ENCODE results near the gene TXNL1.
"Not testable (repeated sequence)": the region's sequence is repeated elsewhere in the genome, so short reads cannot be mapped to it uniquely, and the experiment has no call there.

The TXNL1 gene

GRCh38 chr18:56638232-56639103, at the start of gene TXNL1:
Gene TXNL1 (minus strand): TSS chr18:56638592. CDS start chr18:56638440, 152 bp downstream.
- peak; percentile 97 to 99 for DNase-seq (ENCODE audit: low read depth in 1 of 2, low spot score in 1 of 2)

GRCh38 chr18:56684277-56684676, 45.9 kb upstream of the TXNL1 start:
- DNase-seq (ENCODE audit: low read depth in 1 of 2, low spot score in 1 of 2): no peak

- DNase-seq (ENCODE audit: low read depth in 1 of 2, low spot score in 1 of 2): no peak
These were observed 40.6 kb upstream of the TXNL1 start for GRCh38 chr18:56678836-56679565.

GRCh38 chr18:56676639-56677038, 38.2 kb upstream of the TXNL1 start:
- no peak for DNase-seq (ENCODE audit: low read depth in 1 of 2, low spot score in 1 of 2)

- no peak for DNase-seq (ENCODE audit: low read depth in 1 of 2, low spot score in 1 of 2)
These were observed 34.6 kb upstream of the TXNL1 start for GRCh38 chr18:56672981-56673380.

GRCh38 chr18:56672391-56672790, 34.0 kb upstream of the TXNL1 start:
- no peak for DNase-seq (ENCODE audit: low read depth in 1 of 2, low spot score in 1 of 2)

GRCh38 chr18:56662902-56663301, 24.5 kb upstream of the TXNL1 start:
- DNase-seq (ENCODE audit: low read depth in 1 of 2, low spot score in 1 of 2): no peak

- no peak for DNase-seq (ENCODE audit: low read depth in 1 of 2, low spot score in 1 of 2)
These were observed 24.1 kb upstream of the TXNL1 start for GRCh38 chr18:56662502-56662901.

- no peak for DNase-seq (ENCODE audit: low read depth in 1 of 2, low spot score in 1 of 2)
These were observed 23.6 kb upstream of the TXNL1 start for GRCh38 chr18:56662063-56662408.

GRCh38 chr18:56661360-56662062, 23.1 kb upstream of the TXNL1 start:
- no peak for DNase-seq (ENCODE audit: low read depth in 1 of 2, low spot score in 1 of 2)

- DNase-seq (ENCODE audit: low read depth in 1 of 2, low spot score in 1 of 2): no peak
These were observed 22.3 kb upstream of the TXNL1 start for GRCh38 chr18:56660655-56661054.

- no peak for DNase-seq (ENCODE audit: low read depth in 1 of 2, low spot score in 1 of 2)
These were observed 20.7 kb upstream of the TXNL1 start for GRCh38 chr18:56659111-56659510.

GRCh38 chr18:56658261-56658660, 19.9 kb upstream of the TXNL1 start:
- DNase-seq (ENCODE audit: low read depth in 1 of 2, low spot score in 1 of 2): no peak

GRCh38 chr18:56654280-56654679, 15.9 kb upstream of the TXNL1 start:
- not testable (repeated sequence) for DNase-seq (ENCODE audit: low read depth in 1 of 2, low spot score in 1 of 2)

- no peak for DNase-seq (ENCODE audit: low read depth in 1 of 2, low spot score in 1 of 2)
These were observed 14.4 kb upstream of the TXNL1 start for GRCh38 chr18:56652802-56653201.

GRCh38 chr18:56651771-56652092, 13.3 kb upstream of the TXNL1 start:
- DNase-seq (ENCODE audit: low read depth in 1 of 2, low spot score in 1 of 2): no peak

GRCh38 chr18:56650944-56651770, 12.8 kb upstream of the TXNL1 start, which contains the start of gene WDR7:
Gene WDR7 (plus strand): TSS chr18:56651359. CDS start chr18:56672516, 21,157 bp downstream.
- DNase-seq (ENCODE audit: low read depth in 1 of 2, low spot score in 1 of 2): peak; percentile 83 to 88

- DNase-seq (ENCODE audit: low read depth in 1 of 2, low spot score in 1 of 2): no peak
These were observed 11.6 kb upstream of the TXNL1 start for GRCh38 chr18:56649996-56650395.

- DNase-seq (ENCODE audit: low read depth in 1 of 2, low spot score in 1 of 2): no peak
These were observed 9.8 kb upstream of the TXNL1 start for GRCh38 chr18:56647951-56648893.

GRCh38 chr18:56647071-56647470, 8.7 kb upstream of the TXNL1 start:
- DNase-seq (ENCODE audit: low read depth in 1 of 2, low spot score in 1 of 2): no peak
